ENCODE data around the gene XRN2.

DNA sequence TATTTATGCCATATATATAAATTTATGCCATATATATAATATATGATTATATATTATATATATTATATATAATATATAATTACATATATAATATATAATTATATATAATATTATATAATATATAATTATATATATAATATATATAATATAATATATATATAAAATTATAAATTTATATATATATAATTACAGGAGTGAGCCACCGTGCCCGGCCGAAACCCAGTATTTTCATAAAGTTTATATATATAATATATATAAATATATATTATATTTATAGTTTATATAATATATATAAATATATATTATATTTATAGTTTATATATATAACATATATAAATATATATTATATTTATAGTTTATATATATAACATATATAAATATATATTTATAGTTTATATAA is 62.6 kb downstream of the XRN2 start:
- TF ChIP-seq, protein P1, sequence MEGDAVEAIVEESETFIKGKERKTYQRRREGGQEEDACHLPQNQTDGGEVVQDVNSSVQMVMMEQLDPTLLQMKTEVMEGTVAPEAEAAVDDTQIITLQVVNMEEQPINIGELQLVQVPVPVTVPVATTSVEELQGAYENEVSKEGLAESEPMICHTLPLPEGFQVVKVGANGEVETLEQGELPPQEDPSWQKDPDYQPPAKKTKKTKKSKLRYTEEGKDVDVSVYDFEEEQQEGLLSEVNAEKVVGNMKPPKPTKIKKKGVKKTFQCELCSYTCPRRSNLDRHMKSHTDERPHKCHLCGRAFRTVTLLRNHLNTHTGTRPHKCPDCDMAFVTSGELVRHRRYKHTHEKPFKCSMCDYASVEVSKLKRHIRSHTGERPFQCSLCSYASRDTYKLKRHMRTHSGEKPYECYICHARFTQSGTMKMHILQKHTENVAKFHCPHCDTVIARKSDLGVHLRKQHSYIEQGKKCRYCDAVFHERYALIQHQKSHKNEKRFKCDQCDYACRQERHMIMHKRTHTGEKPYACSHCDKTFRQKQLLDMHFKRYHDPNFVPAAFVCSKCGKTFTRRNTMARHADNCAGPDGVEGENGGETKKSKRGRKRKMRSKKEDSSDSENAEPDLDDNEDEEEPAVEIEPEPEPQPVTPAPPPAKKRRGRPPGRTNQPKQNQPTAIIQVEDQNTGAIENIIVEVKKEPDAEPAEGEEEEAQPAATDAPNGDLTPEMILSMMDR (conservative IDR thresholded peaks at IDR 0.05; ENCODE audit: low read depth, low read length) = no peak
- TF ChIP-seq EZH2 (IDR thresholded peaks at IDR 0.05; ENCODE audit: borderline replicate concordance, low read depth, low read length, poor library complexity, severe bottlenecking) = no peak

Measured in A673 (cell line).